Fibroblast of mammary gland (primary cell): ENCODE data around the gene PADI4.

Source experiments
- DNase-seq: peaks from one replicate; pipeline ENCODE4 v3.0.0-alpha.2; 2010; ENCODE audit warnings: low read depth
- H3K4me3 ChIP-seq: 2 replicates; pipeline ENCODE4 v1.5.1; 2011; ENCODE audit warnings: low read depth, mild to moderate bottlenecking, low read length, moderate library complexity; ENCODE audit not compliant: control insufficient read depth
- CTCF ChIP-seq: conservative IDR thresholded peaks from 2 replicates; pipeline ENCODE4 v1.5.1; 2011; ENCODE audit warnings: low read depth, low read length, inconsistent platforms; ENCODE audit not compliant: control insufficient read depth, insufficient read depth

The PADI4 gene

GRCh38 chr1:17361687-17362086, 53.7 kb downstream of the PADI4 start:
- H3K4me3 ChIP-seq = no peak overlapping the region
- no peak for DNase-seq
- TF ChIP-seq CTCF = no peak

- H3K4me3 ChIP-seq = no peak overlapping the region
- no peak for DNase-seq
- no peak for TF ChIP-seq CTCF
These were observed 55.4 kb downstream of the PADI4 start for GRCh38 chr1:17363351-17363750.

- TF ChIP-seq CTCF = no peak
- no peak overlapping the region for H3K4me3 ChIP-seq
- no peak for DNase-seq
These were observed 55.8 kb downstream of the PADI4 start for GRCh38 chr1:17363771-17364170.

GRCh38 chr1:17365293-17365692, 57.3 kb downstream of the PADI4 start:
- no peak for DNase-seq
- H3K4me3 ChIP-seq = no peak overlapping the region
- TF ChIP-seq CTCF = no peak

- no peak for TF ChIP-seq CTCF
- peak; percentile 7 for DNase-seq
These were observed 61.5 kb downstream of the PADI4 start for GRCh38 chr1:17369466-17369865.

GRCh38 chr1:17370618-17371017, 62.6 kb downstream of the PADI4 start:
- no peak for DNase-seq
- no peak for TF ChIP-seq CTCF
- no peak overlapping the region for H3K4me3 ChIP-seq

More at GRCh38 chr1:17369466-17369865, 61.5 kb downstream of the PADI4 start:
- no peak overlapping the region for H3K4me3 ChIP-seq

GRCh38 chr1:17371896-17372295, 63.9 kb downstream of the PADI4 start, which contains the start of gene PADI6:
Gene PADI6, plus strand, starts transcription at chr1:17372196. Its CDS starts 50 bp downstream, at chr1:17372246.
- DNase-seq = no peak
- H3K4me3 ChIP-seq = no peak within 1 kb of the TSS
- TF ChIP-seq CTCF = no peak
